GM13976 (cell line): Measurements from ENCODE around the gene GLTPD2.
A peak's percentile ranks its signal among the peaks of the same experiment; 100 is the strongest.

Experiments used
- DNase-seq: peaks from one replicate; pipeline ENCODE4 v3.0.0; 2012; ENCODE audit warnings: low spot score
- CTCF ChIP-seq: IDR thresholded peaks from 2 replicates; pipeline ENCODE4 v1.5.1; 2012; ENCODE audit warnings: borderline replicate concordance, mild to moderate bottlenecking; ENCODE audit not compliant: insufficient read depth; ENCODE audit errors: extremely low read depth, missing control alignments, control extremely low read depth
- in situ Hi-C: fragments of 300-500 bp; cut with MboI; formaldehyde crosslinking; loops from one replicate; pipeline ENCODE4 v1.12.0; 2022; ENCODE audit warnings: low sequenced_read_pairs, mixed read lengths, inconsistent platforms; ENCODE audit not compliant: unreplicated experiment

The GLTPD2 gene

GRCh38 chr17:4812690-4813089 is 23.9 kb downstream of the GLTPD2 start:
- TF ChIP-seq CTCF = no peak
- in situ Hi-C loops = no loop called here

GRCh38 chr17:4815043-4815675 is 26.4 kb downstream of the GLTPD2 start:
- in situ Hi-C loops = no loop called here
- DNase-seq = no peak
- no peak for TF ChIP-seq CTCF

More at GRCh38 chr17:4812690-4813089, 23.9 kb downstream of the GLTPD2 start:
- no peak for DNase-seq

- DNase-seq = no peak
- no peak for TF ChIP-seq CTCF
- in situ Hi-C loops = no loop called here
Observed at GRCh38 chr17:4816826-4817225, 28.1 kb downstream of the GLTPD2 start.

- in situ Hi-C loops = no loop called here
- no peak for TF ChIP-seq CTCF
- DNase-seq = no peak
Observed at GRCh38 chr17:4818276-4818675, 29.5 kb downstream of the GLTPD2 start.

GRCh38 chr17:4822835-4823234 is 34.1 kb downstream of the GLTPD2 start:
- in situ Hi-C loops = no loop called here
- TF ChIP-seq CTCF = no peak
- DNase-seq = peak; percentile 17

- in situ Hi-C loops = no loop called here
Observed at GRCh38 chr17:4823373-4824089, 34.8 kb downstream of the GLTPD2 start.

More at GRCh38 chr17:4823373-4824089, 34.8 kb downstream of the GLTPD2 start:
- TF ChIP-seq CTCF = no peak
- DNase-seq = no peak
